ENCODE measurements around the gene TNS2. TPM values are rescaled to one million over a fixed set of nuclear protein-coding genes. Genes with fewer than 3 reads are reported as not detected.
"Not testable (repeated sequence)": the region's sequence is repeated elsewhere in the genome, so short reads cannot be mapped to it uniquely, and the experiment has no call there.

TNS2 gene
- total RNA-seq, 1 donor from 2014 or later: 15.4 TPM

- Histone ChIP-seq H3K4me3 (ENCODE audit: insufficient read depth, low read depth, low read length) (no peak overlapping the region), H3K4me2 (ENCODE audit: low read length) (no peak overlapping the region), H3K4me1 (ENCODE audit: insufficient read depth, low read length) (no peaks in the 10 kb centered on the region), H3K36me3 (ENCODE audit: insufficient read depth, low read length) (no peaks in the 10 kb centered on the region), H4K20me1 (ENCODE audit: insufficient read depth, low read length) (no peaks in the 10 kb centered on the region), H3K9ac (ENCODE audit: low read length) (no peak overlapping the region), H2AFZ (ENCODE audit: low read depth, low read length) (no peak overlapping the region), H3K9me3 (ENCODE audit: insufficient read depth, low read depth, low read length) (no peaks in the 10 kb centered on the region), H3K79me2 (ENCODE audit: insufficient read depth, low read length) (no peaks in the 10 kb centered on the region), H3K27me3 (ENCODE audit: insufficient read depth, low read length) (no peaks in the 10 kb centered on the region), H3K27ac (ENCODE audit: low read depth, low read length) (no peak overlapping the region)
- peak overlapping the region; percentile 77 for H3K27ac Mint-ChIP-seq (ENCODE audit: unreplicated experiment)
- H3K4me1 Mint-ChIP-seq (ENCODE audit: low read depth, unreplicated experiment): no peaks in the 10 kb centered on the region
- no peaks in the 10 kb centered on the region for H3K36me3 Mint-ChIP-seq (ENCODE audit: low read depth, unreplicated experiment)
- peaks cover 11% of the 10 kb centered on the region for H3K27me3 Mint-ChIP-seq (ENCODE audit: low read depth, unreplicated experiment)
- no peak for TF ChIP-seq EZH2 (IDR thresholded peaks at IDR 0.05; ENCODE audit: insufficient read depth, low read length)
- TF ChIP-seq, protein P1, sequence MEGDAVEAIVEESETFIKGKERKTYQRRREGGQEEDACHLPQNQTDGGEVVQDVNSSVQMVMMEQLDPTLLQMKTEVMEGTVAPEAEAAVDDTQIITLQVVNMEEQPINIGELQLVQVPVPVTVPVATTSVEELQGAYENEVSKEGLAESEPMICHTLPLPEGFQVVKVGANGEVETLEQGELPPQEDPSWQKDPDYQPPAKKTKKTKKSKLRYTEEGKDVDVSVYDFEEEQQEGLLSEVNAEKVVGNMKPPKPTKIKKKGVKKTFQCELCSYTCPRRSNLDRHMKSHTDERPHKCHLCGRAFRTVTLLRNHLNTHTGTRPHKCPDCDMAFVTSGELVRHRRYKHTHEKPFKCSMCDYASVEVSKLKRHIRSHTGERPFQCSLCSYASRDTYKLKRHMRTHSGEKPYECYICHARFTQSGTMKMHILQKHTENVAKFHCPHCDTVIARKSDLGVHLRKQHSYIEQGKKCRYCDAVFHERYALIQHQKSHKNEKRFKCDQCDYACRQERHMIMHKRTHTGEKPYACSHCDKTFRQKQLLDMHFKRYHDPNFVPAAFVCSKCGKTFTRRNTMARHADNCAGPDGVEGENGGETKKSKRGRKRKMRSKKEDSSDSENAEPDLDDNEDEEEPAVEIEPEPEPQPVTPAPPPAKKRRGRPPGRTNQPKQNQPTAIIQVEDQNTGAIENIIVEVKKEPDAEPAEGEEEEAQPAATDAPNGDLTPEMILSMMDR (IDR thresholded peaks at IDR 0.05; ENCODE audit: insufficient read depth, low read depth, low read length): no peak
- no peak for DNase-seq (ENCODE audit: low read depth)
- no peaks in the 10 kb centered on the region for H3K9me3 Mint-ChIP-seq (ENCODE audit: unreplicated experiment)
- H3K4me3 Mint-ChIP-seq (ENCODE audit: unreplicated experiment): no peak overlapping the region
- no peak for FAIRE-seq
Observed at GRCh38 chr12:53105712-53106439, 56.0 kb downstream of the TNS2 start.

DNA sequence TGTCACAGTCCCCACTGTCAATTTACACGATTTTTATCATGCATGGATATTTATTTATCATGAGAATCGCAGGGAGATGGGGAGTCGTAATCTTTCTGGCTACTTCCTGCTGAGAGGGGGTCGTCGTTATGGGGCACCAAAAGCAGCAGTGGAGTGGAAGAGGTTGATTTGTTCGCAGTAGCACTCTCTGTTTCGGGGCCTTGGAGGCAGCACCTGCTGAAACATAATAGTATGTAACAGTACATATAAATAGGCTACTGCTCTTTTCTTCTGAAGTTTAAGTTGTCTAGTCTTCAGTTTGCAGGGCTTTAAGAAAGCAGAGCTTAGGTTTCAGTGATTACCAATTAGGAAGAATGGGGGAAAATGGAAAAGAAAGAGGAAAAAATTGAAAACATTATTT lies 57.3 kb downstream of the TNS2 start:
- Histone ChIP-seq H3K27ac (ENCODE audit: low read depth, low read length) (no peak overlapping the region), H3K79me2 (ENCODE audit: insufficient read depth, low read length) (no peaks in the 10 kb centered on the region), H3K4me3 (ENCODE audit: insufficient read depth, low read depth, low read length) (no peak overlapping the region), H3K4me1 (ENCODE audit: insufficient read depth, low read length) (no peaks in the 10 kb centered on the region), H3K4me2 (ENCODE audit: low read length) (no peak overlapping the region), H3K9ac (ENCODE audit: low read length) (no peak overlapping the region), H4K20me1 (ENCODE audit: insufficient read depth, low read length) (no peaks in the 10 kb centered on the region), H3K9me3 (ENCODE audit: insufficient read depth, low read depth, low read length) (no peaks in the 10 kb centered on the region), H3K36me3 (ENCODE audit: insufficient read depth, low read length) (no peaks in the 10 kb centered on the region), H3K27me3 (ENCODE audit: insufficient read depth, low read length) (no peaks in the 10 kb centered on the region), H2AFZ (ENCODE audit: low read depth, low read length) (no peak overlapping the region)
- no peak overlapping the region for H3K4me3 Mint-ChIP-seq (ENCODE audit: unreplicated experiment)
- H3K27me3 Mint-ChIP-seq (ENCODE audit: low read depth, unreplicated experiment): peaks cover 9% of the 10 kb centered on the region
- no peaks in the 10 kb centered on the region for H3K36me3 Mint-ChIP-seq (ENCODE audit: low read depth, unreplicated experiment)
- FAIRE-seq (no peak), DNase-seq (ENCODE audit: low read depth) (no peak)
- TF ChIP-seq, protein P1 (IDR thresholded peaks at IDR 0.05; ENCODE audit: insufficient read depth, low read depth, low read length): no peak
- no peak for TF ChIP-seq EZH2 (IDR thresholded peaks at IDR 0.05; ENCODE audit: insufficient read depth, low read length)
- no peaks in the 10 kb centered on the region for H3K9me3 Mint-ChIP-seq (ENCODE audit: unreplicated experiment)
- no peak overlapping the region for H3K27ac Mint-ChIP-seq (ENCODE audit: unreplicated experiment)
- H3K4me1 Mint-ChIP-seq (ENCODE audit: low read depth, unreplicated experiment): no peaks in the 10 kb centered on the region

DNA sequence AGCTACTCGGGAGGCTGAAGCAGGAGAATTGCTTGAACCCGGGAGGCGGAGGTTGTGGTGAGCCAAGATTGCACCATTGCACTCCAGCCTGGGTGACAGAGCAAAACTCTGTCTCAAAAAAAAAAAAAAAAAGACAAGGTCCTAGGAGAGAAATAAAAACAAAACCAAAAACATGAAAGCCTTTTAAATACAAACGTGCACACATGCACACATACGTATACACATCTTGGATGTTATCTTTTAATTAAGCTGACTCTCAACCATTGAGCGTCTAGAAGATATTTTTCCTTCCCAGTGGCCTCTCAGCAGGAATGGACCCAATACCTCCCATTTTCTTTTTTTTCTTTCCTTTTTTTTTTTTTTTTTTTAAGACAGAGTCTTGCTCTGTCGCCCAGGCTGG lies 62.6 kb downstream of the TNS2 start:
- not testable (repeated sequence) for H2AFZ ChIP-seq (ENCODE audit: low read depth, low read length); H3K9me3 ChIP-seq (ENCODE audit: insufficient read depth, low read depth, low read length); H3K27ac ChIP-seq (ENCODE audit: low read depth, low read length); H3K4me1 Mint-ChIP-seq (ENCODE audit: low read depth, unreplicated experiment); H3K36me3 ChIP-seq (ENCODE audit: insufficient read depth, low read length); H3K4me3 ChIP-seq (ENCODE audit: insufficient read depth, low read depth, low read length); DNase-seq (ENCODE audit: low read depth); H3K27me3 ChIP-seq (ENCODE audit: insufficient read depth, low read length); H3K79me2 ChIP-seq (ENCODE audit: insufficient read depth, low read length); H3K9me3 Mint-ChIP-seq (ENCODE audit: unreplicated experiment); H3K4me2 ChIP-seq (ENCODE audit: low read length); H3K27me3 Mint-ChIP-seq (ENCODE audit: low read depth, unreplicated experiment); FAIRE-seq; H3K4me3 Mint-ChIP-seq (ENCODE audit: unreplicated experiment); H3K36me3 Mint-ChIP-seq (ENCODE audit: low read depth, unreplicated experiment); H3K9ac ChIP-seq (ENCODE audit: low read length); H4K20me1 ChIP-seq (ENCODE audit: insufficient read depth, low read length); H3K27ac Mint-ChIP-seq (ENCODE audit: unreplicated experiment); H3K4me1 ChIP-seq (ENCODE audit: insufficient read depth, low read length)

Data from astrocyte (in vitro differentiated cells and primary cell).